H1 (cell line): ENCODE measurements around the gene RNASEL. TPM values are rescaled to one million over a fixed set of nuclear protein-coding genes. Genes with fewer than 3 reads are reported as not detected.
A peak's percentile ranks its signal among the peaks of the same experiment; 100 is the strongest.

Experiments used
- CTCF ChIA-PET: fragments of 300-600 bp; sonication (Branson Sonifier 250); formaldehyde crosslinking; loops from one replicate; lab custom pipeline; 2021; ENCODE audit not compliant: partially characterized antibody; lab: Charles Lee
- POLR2A ChIA-PET: fragments of 300-600 bp; sonication (Branson Sonifier 250); formaldehyde crosslinking; loops from one replicate; lab custom pipeline; 2021; ENCODE audit warnings: inconsistent platforms; ENCODE audit not compliant: partially characterized antibody; lab: Charles Lee
- DNase-seq, 2 experiments: peaks; one replicate each; pipeline versions ENCODE4 v3.0.0 to v3.0.0-alpha.2; 2010 to 2022; ENCODE audit warnings: low spot score in 2 of 2, low read depth in 1 of 2, mixed read lengths in 1 of 2
- FAIRE-seq: peaks from 2 replicates; lab custom pipeline; 2011; peaks lifted over from hg19 to GRCh38; lab: Jason Lieb, UNC
- H2AFZ ChIP-seq: 2 replicates; pipeline ENCODE4 v1.8.1; 2012; ENCODE audit warnings: low read length, inconsistent platforms
- H2AK5ac ChIP-seq: 2 replicates; pipeline ENCODE4 v1.6.1; 2013; ENCODE audit warnings: low read depth, low read length
- H2BK120ac ChIP-seq: replicated peaks from 2 replicates; pipeline ENCODE3; 2013; ENCODE audit warnings: low read depth, low read length, inconsistent platforms
- H2BK12ac ChIP-seq: 2 replicates; pipeline ENCODE4 v1.6.1; 2013; ENCODE audit warnings: low read depth, low read length
- H2BK15ac ChIP-seq: 2 replicates; pipeline ENCODE4 v1.6.1; 2013; ENCODE audit warnings: low read length
- H2BK20ac ChIP-seq: 2 replicates; pipeline ENCODE4 v1.6.1; 2013; ENCODE audit warnings: low read length
- H2BK5ac ChIP-seq: 2 replicates; pipeline ENCODE4 v1.6.1; 2013; ENCODE audit warnings: low read depth, low read length
- H3K14ac ChIP-seq: 2 replicates; pipeline ENCODE4 v1.6.1; 2013; ENCODE audit warnings: inconsistent platforms; ENCODE audit not compliant: insufficient read length
- H3K18ac ChIP-seq: 2 replicates; pipeline ENCODE4 v1.6.1; 2013; ENCODE audit warnings: low read length; ENCODE audit errors: extremely low read depth
- H3K23ac ChIP-seq: 2 replicates; pipeline ENCODE4 v1.6.1; 2013; ENCODE audit warnings: inconsistent platforms; ENCODE audit not compliant: insufficient read length
- H3K23me2 ChIP-seq: 2 replicates; pipeline ENCODE4 v1.6.1; 2013; ENCODE audit warnings: low read depth, low read length
- H3K27ac ChIP-seq: 2 replicates; pipeline ENCODE4 v1.6.1; 2011; ENCODE audit warnings: low read depth, low read length, inconsistent platforms
- H3K27me3 ChIP-seq, 4 experiments: replicated peaks in 1 of 4; 1 replicate in 1 of 4; 2 replicates in 3 of 4; pipeline versions ENCODE4 v1.6.1 to v1.8.1; 2011 to 2013; ENCODE audit warnings: low read length in 3 of 4, mild to moderate bottlenecking in 3 of 4, inconsistent platforms in 2 of 4, mixed read lengths in 2 of 4, moderate library complexity in 1 of 4; ENCODE audit not compliant: control insufficient read depth in 3 of 4, insufficient read depth in 3 of 4; ENCODE audit errors: extremely low read depth in 1 of 4
- H3K36me3 ChIP-seq, 4 experiments: 2 replicates each; pipeline versions ENCODE4 v1.6.1 to v1.8.1; 2011 to 2013; ENCODE audit warnings: mild to moderate bottlenecking in 4 of 4, low read length in 3 of 4, moderate library complexity in 2 of 4, control low read depth in 1 of 4, inconsistent platforms in 1 of 4; ENCODE audit not compliant: insufficient read depth in 4 of 4, control insufficient read depth in 2 of 4
- H3K4ac ChIP-seq: replicated peaks from 2 replicates; pipeline ENCODE3; 2013; ENCODE audit warnings: low read length, low read depth, mixed read lengths, inconsistent platforms; ENCODE audit not compliant: insufficient read length
- H3K4me1 ChIP-seq, 4 experiments: replicated peaks in 1 of 4; 1 replicate in 1 of 4; 2 replicates in 3 of 4; pipeline versions ENCODE4 v1.6.1 to v1.8.1; 2011 to 2013; ENCODE audit warnings: low read length in 3 of 4, inconsistent platforms in 2 of 4, mixed read lengths in 1 of 4; ENCODE audit not compliant: insufficient read depth in 4 of 4, control insufficient read depth in 3 of 4
- H3K4me2 ChIP-seq, 2 experiments: 2 replicates each; pipeline versions ENCODE4 v1.6.1 to v1.8.1; 2011 to 2013; ENCODE audit warnings: low read depth in 2 of 2, low read length in 2 of 2, control low read depth in 1 of 2, inconsistent platforms in 1 of 2, mild to moderate bottlenecking in 1 of 2; ENCODE audit not compliant: insufficient read depth in 1 of 2
- H3K4me3 ChIP-seq, 4 experiments: fragments of 200-600, 300-600 bp in 1 of 4; sonication (generic), shearing (Covaris generic), sonication (Bioruptor Twin) in 1 of 4; 2 replicates each; pipeline versions ENCODE4 v1.5.1 to v1.8.1; 2011 to 2016; ENCODE audit warnings: low read length in 4 of 4, low read depth in 3 of 4, control low read depth in 2 of 4, inconsistent platforms in 2 of 4, mild to moderate bottlenecking in 2 of 4, mixed read lengths in 1 of 4, moderate library complexity in 1 of 4; ENCODE audit not compliant: insufficient read depth in 2 of 4; ENCODE audit errors: extremely low read depth in 1 of 4
- H3K56ac ChIP-seq: replicated peaks from 2 replicates; pipeline ENCODE3; 2013; ENCODE audit warnings: low read depth, mild to moderate bottlenecking, mixed read lengths, low read length, inconsistent platforms; ENCODE audit not compliant: insufficient read length
- H3K79me1 ChIP-seq: 2 replicates; pipeline ENCODE4 v1.6.1; 2013; ENCODE audit warnings: low read depth, low read length, control low read depth
- H3K79me2 ChIP-seq, 2 experiments: 2 replicates each; pipeline versions ENCODE4 v1.6.1 to v1.8.1; 2012 to 2013; ENCODE audit warnings: low read length in 2 of 2, mild to moderate bottlenecking in 2 of 2, inconsistent platforms in 1 of 2; ENCODE audit not compliant: insufficient read depth in 2 of 2, control insufficient read depth in 1 of 2
- H3K9ac ChIP-seq, 4 experiments: replicated peaks in 1 of 4; 1 replicate in 1 of 4; 2 replicates in 3 of 4; pipeline versions ENCODE4 v1.6.1 to v1.8.1; 2011 to 2013; ENCODE audit warnings: low read depth in 3 of 4, low read length in 3 of 4, control low read depth in 2 of 4, mild to moderate bottlenecking in 2 of 4, moderate library complexity in 2 of 4, inconsistent platforms in 1 of 4; ENCODE audit errors: extremely low read depth in 1 of 4
- H3K9me3 ChIP-seq, 2 experiments: 2 replicates each; pipeline versions ENCODE4 v1.6.1 to v1.8.1; 2012 to 2013; ENCODE audit warnings: mild to moderate bottlenecking in 2 of 2, moderate library complexity in 2 of 2, control low read depth in 1 of 2, inconsistent platforms in 1 of 2, low read depth in 1 of 2, low read length in 1 of 2, mixed read lengths in 1 of 2; ENCODE audit not compliant: insufficient read depth in 2 of 2
- H4K20me1 ChIP-seq, 2 experiments: replicated peaks in 1 of 2; 2 replicates each; pipeline versions ENCODE3 to v1.8.1; 2011 to 2013; ENCODE audit warnings: inconsistent platforms in 2 of 2, low read length in 2 of 2, mild to moderate bottlenecking in 1 of 2; ENCODE audit not compliant: insufficient read depth in 2 of 2, control insufficient read depth in 1 of 2
- H4K5ac ChIP-seq: 2 replicates; pipeline ENCODE4 v1.6.1; 2013; ENCODE audit warnings: low read length, low read depth, mixed read lengths, inconsistent platforms; ENCODE audit not compliant: insufficient read length
- H4K8ac ChIP-seq: 2 replicates; pipeline ENCODE4 v1.8.0; 2013; ENCODE audit warnings: mild to moderate bottlenecking, moderate library complexity, low read length, inconsistent platforms; ENCODE audit not compliant: insufficient read depth; ENCODE audit errors: extremely low read depth
- H4K91ac ChIP-seq: replicated peaks from 2 replicates; pipeline ENCODE3; 2013; ENCODE audit warnings: low read length, mixed read lengths, inconsistent platforms; ENCODE audit not compliant: insufficient read length
- PHF8 ChIP-seq: fragments of 200-600 bp; sonication (generic); conservative IDR thresholded peaks from 2 replicates; pipeline ENCODE4 v1.7.1; 2012; ENCODE audit warnings: low read depth, mild to moderate bottlenecking, inconsistent platforms, low read length, moderate library complexity
- POLR2A ChIP-seq, 2 experiments: IDR thresholded peaks; 1 replicate in 1 of 2; 2 replicates in 1 of 2; pipeline ENCODE4 v1.6.1; 2011; ENCODE audit warnings: low read depth in 2 of 2, low read length in 2 of 2, mild to moderate bottlenecking in 2 of 2; ENCODE audit errors: control extremely low read depth in 1 of 2
- RAD21 ChIP-seq, 2 experiments: IDR thresholded peaks in 1 of 2; conservative IDR thresholded peaks in 1 of 2; 2 replicates each; pipeline ENCODE4 v1.6.1; 2011; ENCODE audit warnings: low read depth in 2 of 2, low read length in 2 of 2, improper control_type of control experiment in 1 of 2, inconsistent platforms in 1 of 2, mild to moderate bottlenecking in 1 of 2, moderate library complexity in 1 of 2
- SIRT6 ChIP-seq: IDR thresholded peaks from one replicate; pipeline ENCODE4 v1.7.1; 2012; ENCODE audit warnings: low read length, inconsistent platforms
- WGBS, 2 experiments: shearing (Covaris generic) in 1 of 2; methylation state at CpG; one replicate each; pipeline versions ENCODE4 v1.1.6 to v1.1.7; 2013 to 2015; ENCODE audit warnings: low lambda C conversion rate in 2 of 2, mixed read lengths in 2 of 2, inconsistent platforms in 1 of 2, low coverage in 1 of 2, missing lambda C conversion rate in 1 of 2; ENCODE audit not compliant: insufficient replicate concordance in 2 of 2, insufficient coverage in 1 of 2, insufficient read length in 1 of 2; ENCODE audit errors: extremely low coverage in 1 of 2, missing lambda C conversion rate in 1 of 2; 5-methylcytosine and 5-hydroxymethylcytosine counted together
- polyA plus RNA-seq, 7 experiments: library from polyadenylated mRNA; depleted of rRNA in 3 of 7; stranded (reverse) in 5 of 7; unstranded in 2 of 7; fragments of >200 nt in 5 of 7; fragments of 200-250 nt in 2 of 7; gene quantifications; 1 replicate in 5 of 7; 2 replicates in 1 of 7; 4 replicates in 1 of 7; pipeline versions ENCODE4 v1.2.1 to v1.2.3, GENCODE V29; 2011 to 2013; ENCODE audit warnings: missing spikeins in 2 of 7, mixed read lengths in 2 of 7
- total RNA-seq: library from RNA; stranded (reverse); fragmentation: NEBNext Ultra II Directional; extraction: Animal tissue kit (Norgen Biotek cat#: 25700); gene quantifications from 2 replicates; pipeline ENCODE4 v1.2.1, GENCODE V29; 2021
- TF ChIP-seq, protein P1 (sequence below), 3 experiments: IDR thresholded peaks; 1 replicate in 2 of 3; 2 replicates in 1 of 3; pipeline versions ENCODE4 v1.5.1 to v1.6.1; 2011; ENCODE audit warnings: low read length in 3 of 3, mild to moderate bottlenecking in 3 of 3, inconsistent platforms in 2 of 3, low read depth in 1 of 3, moderate library complexity in 1 of 3; ENCODE audit not compliant: insufficient read depth in 1 of 3; ENCODE audit errors: control extremely low read depth in 1 of 3

Gene RNASEL
- total and polyA plus RNA-seq, 2 of the 8 experiments (the other 6 are each of a cell fraction or from before 2014, with no cell fraction given): 0.39 to 0.78 TPM

- POLR2A ChIA-PET: interaction anchor here (1.0 to 15.0 kb wide), 6 partner anchors 9 to 199 kb away, joined by 3 to 231 read pairs (median 4); partner anchors contain the start of gene NPL
- no peak overlapping the region for H4K5ac ChIP-seq
Observed at GRCh38 chr1:182599339-182599738, 10.3 kb upstream of the RNASEL start.

More at GRCh38 chr1:182599339-182599738, 10.3 kb upstream of the RNASEL start:
- H3K56ac ChIP-seq: no peak overlapping the region
- H3K4me3 ChIP-seq: no peak overlapping the region
- no peak overlapping the region for H2BK12ac ChIP-seq
- H3K4ac ChIP-seq: no peak overlapping the region
- FAIRE-seq (no peak), DNase-seq (peak in 1 of 2 experiments; percentile 74)
- CTCF ChIA-PET: interaction anchor here (0.6 to 37.1 kb wide), 33 partner anchors 9 to 518 kb away, joined by 3 to 1131 read pairs (median 6); partner anchors contain the start of genes NPL and RNASEL
- no peak overlapping the region for H3K4me2 ChIP-seq
- peaks cover 7% of the 10 kb centered on the region for H3K23me2 ChIP-seq
- no peak overlapping the region for H3K18ac ChIP-seq
- H3K27ac ChIP-seq: no peak overlapping the region
- no peak overlapping the region for H2AFZ ChIP-seq
- peaks cover 2 to 4% of the 10 kb centered on the region in 2 experiments for H4K20me1 ChIP-seq
- H2BK20ac ChIP-seq: no peak overlapping the region
- H3K9ac ChIP-seq: no peak overlapping the region
- no peak overlapping the region for H2BK15ac ChIP-seq
- H2AK5ac ChIP-seq: no peak overlapping the region
- no peak overlapping the region for H3K14ac ChIP-seq
- 83% methylated on average over 6 of the region's 6 CpGs; no CpG with 5 or more reads in 1 of the 2 experiments for WGBS, 2 experiments
- 0 out of 3 replicates have a peak, but pooled peaks of 1 of the 2 experiments have one; percentile 3 for TF ChIP-seq POLR2A (IDR thresholded peaks at IDR 0.05; ENCODE audit: control extremely low read depth in 1 of 2, low read depth in 2 of 2, low read length in 2 of 2)
- TF ChIP-seq PHF8: no peak
- no peak for TF ChIP-seq SIRT6
- TF ChIP-seq, protein P1, sequence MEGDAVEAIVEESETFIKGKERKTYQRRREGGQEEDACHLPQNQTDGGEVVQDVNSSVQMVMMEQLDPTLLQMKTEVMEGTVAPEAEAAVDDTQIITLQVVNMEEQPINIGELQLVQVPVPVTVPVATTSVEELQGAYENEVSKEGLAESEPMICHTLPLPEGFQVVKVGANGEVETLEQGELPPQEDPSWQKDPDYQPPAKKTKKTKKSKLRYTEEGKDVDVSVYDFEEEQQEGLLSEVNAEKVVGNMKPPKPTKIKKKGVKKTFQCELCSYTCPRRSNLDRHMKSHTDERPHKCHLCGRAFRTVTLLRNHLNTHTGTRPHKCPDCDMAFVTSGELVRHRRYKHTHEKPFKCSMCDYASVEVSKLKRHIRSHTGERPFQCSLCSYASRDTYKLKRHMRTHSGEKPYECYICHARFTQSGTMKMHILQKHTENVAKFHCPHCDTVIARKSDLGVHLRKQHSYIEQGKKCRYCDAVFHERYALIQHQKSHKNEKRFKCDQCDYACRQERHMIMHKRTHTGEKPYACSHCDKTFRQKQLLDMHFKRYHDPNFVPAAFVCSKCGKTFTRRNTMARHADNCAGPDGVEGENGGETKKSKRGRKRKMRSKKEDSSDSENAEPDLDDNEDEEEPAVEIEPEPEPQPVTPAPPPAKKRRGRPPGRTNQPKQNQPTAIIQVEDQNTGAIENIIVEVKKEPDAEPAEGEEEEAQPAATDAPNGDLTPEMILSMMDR (IDR thresholded peaks at IDR 0.05; ENCODE audit: control extremely low read depth in 1 of 3, insufficient read depth in 1 of 3, low read depth in 1 of 3, low read length in 3 of 3): peak; percentile 64 to 72 (median 68)
- TF ChIP-seq RAD21 (IDR thresholded peaks at IDR 0.05 in 1 of 2, conservative IDR thresholded peaks at IDR 0.05 in 1 of 2; ENCODE audit: low read depth in 2 of 2, low read length in 2 of 2): peak; percentile 46 to 65; a peak in 3 of 4 replicates
- no peak overlapping the region for H3K23ac ChIP-seq
- no peaks in the 10 kb centered on the region for H3K9me3 ChIP-seq
- peaks cover 0 to 14% (median 9%) of the 10 kb centered on the region in 4 experiments; a peak in 5 of 7 replicates for H3K27me3 ChIP-seq
- H3K36me3 ChIP-seq: peaks cover 10 to 15% (median 12%) of the 10 kb centered on the region in 4 experiments; a peak in 5 of 8 replicates
- H2BK5ac ChIP-seq: no peak overlapping the region
- H3K4me1 ChIP-seq: peaks cover 4 to 16% (median 8%) of the 10 kb centered on the region in 4 experiments
- H3K79me2 ChIP-seq: no peaks in the 10 kb centered on the region
- H2BK120ac ChIP-seq: no peak overlapping the region
- H3K79me1 ChIP-seq: no peaks in the 10 kb centered on the region
- no peak overlapping the region for H4K91ac ChIP-seq
- no peak overlapping the region for H4K8ac ChIP-seq
